Measurements from ENCODE around the gene MORC4. TPM values are rescaled to one million over a fixed set of nuclear protein-coding genes. Genes with fewer than 3 reads are reported as not detected.

MORC4 gene
- 10 to 100 TPM in 3 of 5 donors, 1 to 10 TPM in 2; 8.8 to 12.1 (median 10.2) TPM for total RNA-seq
- total RNA-seq (2013): 9.6 TPM
- 15.2 to 33.3 (median 20.3) reads per million in 29 experiments for total RNA-seq

DNA sequence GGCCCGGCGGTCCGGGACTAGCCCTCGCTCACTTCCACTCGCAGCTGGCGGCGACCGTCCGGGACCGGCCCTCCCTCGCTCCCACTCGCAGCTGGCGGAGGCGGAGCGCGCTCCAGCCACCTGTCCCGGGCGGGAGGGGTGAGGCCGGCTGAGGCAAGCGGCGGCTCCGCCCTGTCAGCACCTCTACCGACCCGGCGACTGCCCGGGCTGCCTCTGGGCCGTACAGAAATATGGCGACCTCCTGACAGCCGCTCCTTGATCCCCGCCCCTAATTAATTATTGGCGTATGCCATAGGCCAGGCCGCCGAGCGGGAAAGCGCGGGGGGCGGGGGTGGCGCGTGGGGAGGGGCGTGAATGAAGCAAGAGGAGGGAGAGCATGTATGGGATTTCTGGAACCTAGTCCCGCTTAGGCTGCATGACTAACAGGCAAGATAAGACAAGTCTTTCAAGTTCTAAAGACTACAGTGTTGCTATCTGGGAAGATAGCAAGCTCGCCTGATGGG is at the start of gene MORC4:
TSS of gene MORC4 (minus strand) at position 200 of the 503 bp plus-strand sequence. CDS start 243 bp downstream, outside the sequence.
- ATAC-seq (replicated peaks in 1 of 4): peak; percentile 78 to 80 (median 79)
- H3K9me3 ChIP-seq: no peaks in the 10 kb centered on the region
- peak within 1 kb of the TSS; percentile 48 to 67 for H3K4me3 ChIP-seq (ENCODE audit: control insufficient read depth in 1 of 2, extremely low read depth in 1 of 2, low read length in 1 of 2)
- H3K36me3 ChIP-seq (ENCODE audit: control insufficient read depth in 2 of 2, extremely low read depth in 1 of 2, insufficient read depth in 1 of 2, low read length in 1 of 2): no peaks in the 10 kb centered on the region
- Mint-ChIP-seq H3K4me1 (peaks cover 7 to 19% (median 11%) of the 10 kb centered on the region in 3 donors), H3K27me3 (peaks cover 0 to 19% of the 10 kb centered on the region in 2 donors), H3K36me3 (no peaks in the 10 kb centered on the region), H3K4me3 (peak within 1 kb of the TSS; percentile 69 to 86 (median 85)), H3K27ac (peak within 1 kb of the TSS; percentile 24 to 76), H3K9me3 (no peaks in the 10 kb centered on the region)
- H3K4me1 ChIP-seq (ENCODE audit: control insufficient read depth in 1 of 2, extremely low read depth in 1 of 2, insufficient read depth in 2 of 2, low read length in 2 of 2): no peaks in the 10 kb centered on the region
- H3K27ac ChIP-seq (ENCODE audit: low read length): no peak within 1 kb of the TSS
- POLR2A ChIA-PET: no interaction called here
- WGBS (ENCODE audit: insufficient coverage): 1% methylated on average over 15 of the region's 42 CpGs
- H3K27me3 ChIP-seq (replicated peaks in 1 of 2; ENCODE audit: control insufficient read depth in 2 of 2, extremely low read depth in 1 of 2, insufficient read depth in 2 of 2, low read length in 1 of 2): no peaks in the 10 kb centered on the region
- peak; percentile 6 to 64 (median 33) for DNase-seq
- CTCF ChIA-PET: no interaction called here

DNA sequence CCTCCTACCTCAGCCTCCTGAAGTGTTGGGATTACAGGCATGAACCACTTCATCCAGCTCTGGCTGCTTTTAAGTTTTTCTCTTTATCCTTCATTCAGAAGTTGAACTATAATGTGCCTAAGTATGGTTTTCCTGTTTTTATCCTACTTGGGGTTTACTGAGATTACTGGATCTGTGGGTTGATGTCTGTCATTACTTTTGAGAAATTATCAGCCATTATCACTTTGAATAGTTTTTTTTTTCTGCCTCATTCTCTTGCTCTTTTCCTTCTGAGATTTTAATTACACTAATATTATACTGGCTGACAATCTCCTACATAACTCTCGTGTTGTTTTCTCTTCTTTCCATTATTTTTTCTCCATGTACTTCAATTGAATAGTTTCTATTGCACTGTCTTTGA is 47.6 kb upstream of the MORC4 start:
- DNase-seq: no peak
- ChIA-PET POLR2A (no interaction called here), CTCF (no interaction called here)
- Mint-ChIP-seq H3K9me3 (no peaks in the 10 kb centered on the region), H3K27ac (no peak overlapping the region), H3K4me3 (no peak overlapping the region), H3K27me3 (peaks cover 6 to 17% of the 10 kb centered on the region in 2 donors), H3K36me3 (no peaks in the 10 kb centered on the region), H3K4me1 (no peaks in the 10 kb centered on the region)
- Histone ChIP-seq H3K36me3 (ENCODE audit: control insufficient read depth in 2 of 2, extremely low read depth in 1 of 2, insufficient read depth in 1 of 2, low read length in 1 of 2) (no peaks in the 10 kb centered on the region), H3K4me3 (ENCODE audit: control insufficient read depth in 1 of 2, extremely low read depth in 1 of 2, low read length in 1 of 2) (no peak overlapping the region), H3K27me3 (replicated peaks in 1 of 2; ENCODE audit: control insufficient read depth in 2 of 2, extremely low read depth in 1 of 2, insufficient read depth in 2 of 2, low read length in 1 of 2) (no peaks in the 10 kb centered on the region), H3K27ac (ENCODE audit: low read length) (no peak overlapping the region), H3K4me1 (ENCODE audit: control insufficient read depth in 1 of 2, extremely low read depth in 1 of 2, insufficient read depth in 2 of 2, low read length in 2 of 2) (no peaks in the 10 kb centered on the region), H3K9me3 (no peaks in the 10 kb centered on the region)
- ATAC-seq (replicated peaks in 1 of 4): no peak
- WGBS (ENCODE audit: insufficient coverage): no CpG with 5 or more reads among the region's 1 CpG

GRCh38 chrX:107029752-107030151 is 29.7 kb upstream of the MORC4 start:
- WGBS (ENCODE audit: insufficient coverage): no CpG with 5 or more reads among the region's 1 CpG

GRCh38 chrX:107025545-107025944 is 25.5 kb upstream of the MORC4 start:
- H3K36me3 Mint-ChIP-seq: no peaks in the 10 kb centered on the region
- Histone ChIP-seq H3K4me3 (ENCODE audit: control insufficient read depth in 1 of 2, extremely low read depth in 1 of 2, low read length in 1 of 2) (no peak overlapping the region), H3K9me3 (no peaks in the 10 kb centered on the region), H3K27ac (ENCODE audit: low read length) (no peak overlapping the region), H3K4me1 (ENCODE audit: control insufficient read depth in 1 of 2, extremely low read depth in 1 of 2, insufficient read depth in 2 of 2, low read length in 2 of 2) (no peaks in the 10 kb centered on the region), H3K27me3 (replicated peaks in 1 of 2; ENCODE audit: control insufficient read depth in 2 of 2, extremely low read depth in 1 of 2, insufficient read depth in 2 of 2, low read length in 1 of 2) (no peaks in the 10 kb centered on the region), H3K36me3 (ENCODE audit: control insufficient read depth in 2 of 2, extremely low read depth in 1 of 2, insufficient read depth in 1 of 2, low read length in 1 of 2) (no peaks in the 10 kb centered on the region)
- H3K9me3 Mint-ChIP-seq: no peaks in the 10 kb centered on the region
- H3K27ac Mint-ChIP-seq: no peak overlapping the region
- DNase-seq (peak in 1 of 35 experiments; percentile 27), ATAC-seq (replicated peaks in 1 of 4) (no peak)
- WGBS (ENCODE audit: insufficient coverage): 40% methylated on average over 1 of the region's 2 CpGs
- H3K4me3 Mint-ChIP-seq: no peak overlapping the region
- peaks cover 0 to 31% of the 10 kb centered on the region in 2 donors for H3K27me3 Mint-ChIP-seq
- H3K4me1 Mint-ChIP-seq: no peaks in the 10 kb centered on the region
- ChIA-PET CTCF (interaction anchor here in 1 of 2 donors (1.1 kb wide), 1 partner anchor 869 kb away, joined by 3 read pairs; no protein-coding TSS in a partner anchor), POLR2A (no interaction called here)

More at GRCh38 chrX:107029752-107030151, 29.7 kb upstream of the MORC4 start:
- Histone ChIP-seq H3K27ac (ENCODE audit: low read length) (no peak overlapping the region), H3K4me1 (ENCODE audit: control insufficient read depth in 1 of 2, extremely low read depth in 1 of 2, insufficient read depth in 2 of 2, low read length in 2 of 2) (no peaks in the 10 kb centered on the region), H3K27me3 (replicated peaks in 1 of 2; ENCODE audit: control insufficient read depth in 2 of 2, extremely low read depth in 1 of 2, insufficient read depth in 2 of 2, low read length in 1 of 2) (no peaks in the 10 kb centered on the region), H3K4me3 (ENCODE audit: control insufficient read depth in 1 of 2, extremely low read depth in 1 of 2, low read length in 1 of 2) (no peak overlapping the region), H3K9me3 (no peaks in the 10 kb centered on the region), H3K36me3 (ENCODE audit: control insufficient read depth in 2 of 2, extremely low read depth in 1 of 2, insufficient read depth in 1 of 2, low read length in 1 of 2) (no peaks in the 10 kb centered on the region)
- ATAC-seq (replicated peaks in 1 of 4) (no peak), DNase-seq (no peak)
- no peaks in the 10 kb centered on the region for H3K36me3 Mint-ChIP-seq
- POLR2A ChIA-PET: interaction anchor here in 1 of 2 donors (0.7 kb wide), 1 partner anchor 284 kb away, joined by 5 read pairs; no protein-coding TSS in a partner anchor
- no peaks in the 10 kb centered on the region for H3K4me1 Mint-ChIP-seq
- H3K9me3 Mint-ChIP-seq: no peaks in the 10 kb centered on the region
- peaks cover 3 to 35% of the 10 kb centered on the region in 2 donors for H3K27me3 Mint-ChIP-seq
- no peak overlapping the region for H3K4me3 Mint-ChIP-seq
- CTCF ChIA-PET: no interaction called here
- no peak overlapping the region for H3K27ac Mint-ChIP-seq

DNA sequence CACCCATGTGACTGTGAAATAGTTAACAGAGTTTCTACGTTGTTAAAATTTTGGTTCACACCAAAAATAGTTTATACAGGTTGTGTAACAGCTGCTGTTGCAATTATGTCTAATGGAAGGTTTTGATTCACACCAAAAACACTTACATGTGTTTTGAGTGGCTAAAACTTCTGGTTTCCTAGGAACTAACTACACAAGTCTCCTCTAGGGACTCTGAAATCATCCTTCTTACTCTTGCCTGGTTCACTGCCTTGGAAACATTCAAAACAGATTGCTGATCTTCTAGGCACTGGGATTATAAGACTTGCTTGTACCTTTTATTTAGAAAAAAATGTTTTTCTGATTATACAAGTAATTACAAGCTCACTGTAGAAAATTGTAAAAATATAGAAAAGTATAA is 14.9 kb upstream of the MORC4 start:
- H3K4me3 Mint-ChIP-seq: no peak overlapping the region
- DNase-seq (no peak), ATAC-seq (replicated peaks in 1 of 4) (no peak)
- no CpG with 5 or more reads among the region's 1 CpG for WGBS (ENCODE audit: insufficient coverage)
- no peaks in the 10 kb centered on the region for H3K4me1 ChIP-seq (ENCODE audit: control insufficient read depth in 1 of 2, extremely low read depth in 1 of 2, insufficient read depth in 2 of 2, low read length in 2 of 2)
- POLR2A ChIA-PET: no interaction called here
- CTCF ChIA-PET: no interaction called here
- no peak overlapping the region for H3K27ac ChIP-seq (ENCODE audit: low read length)
- H3K9me3 Mint-ChIP-seq: no peaks in the 10 kb centered on the region
- no peaks in the 10 kb centered on the region for H3K36me3 Mint-ChIP-seq
- H3K4me1 Mint-ChIP-seq: no peaks in the 10 kb centered on the region
- H3K27ac Mint-ChIP-seq: no peak overlapping the region
- no peak overlapping the region for H3K4me3 ChIP-seq (ENCODE audit: control insufficient read depth in 1 of 2, extremely low read depth in 1 of 2, low read length in 1 of 2)
- peaks cover 0 to 6% of the 10 kb centered on the region in 2 donors for H3K27me3 Mint-ChIP-seq
- H3K27me3 ChIP-seq (replicated peaks in 1 of 2; ENCODE audit: control insufficient read depth in 2 of 2, extremely low read depth in 1 of 2, insufficient read depth in 2 of 2, low read length in 1 of 2): no peaks in the 10 kb centered on the region
- no peaks in the 10 kb centered on the region for H3K36me3 ChIP-seq (ENCODE audit: control insufficient read depth in 2 of 2, extremely low read depth in 1 of 2, insufficient read depth in 1 of 2, low read length in 1 of 2)
- H3K9me3 ChIP-seq: no peaks in the 10 kb centered on the region

DNA sequence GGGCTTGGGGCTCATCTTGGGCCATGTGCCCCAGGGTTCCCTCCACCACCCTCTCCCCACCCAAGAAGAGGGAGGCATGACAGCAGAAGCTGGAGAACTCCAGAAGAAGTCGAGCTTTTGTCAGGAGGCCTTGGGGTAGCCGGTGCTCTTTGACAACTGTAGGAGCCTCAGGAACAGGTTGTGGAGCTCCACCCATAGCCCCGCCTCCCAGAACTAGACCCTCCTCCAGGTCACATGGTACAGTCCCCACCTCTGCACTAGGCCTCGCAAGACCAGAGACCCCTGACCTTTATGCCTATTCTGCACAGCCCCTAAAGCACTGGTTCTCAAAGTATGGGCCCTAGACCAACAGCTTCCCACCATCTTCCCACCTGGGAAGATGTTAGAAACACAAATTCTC is 8.0 kb upstream of the MORC4 start:
- Histone ChIP-seq H3K27me3 (replicated peaks in 1 of 2; ENCODE audit: control insufficient read depth in 2 of 2, extremely low read depth in 1 of 2, insufficient read depth in 2 of 2, low read length in 1 of 2) (no peaks in the 10 kb centered on the region), H3K27ac (ENCODE audit: low read length) (no peak overlapping the region), H3K4me1 (ENCODE audit: control insufficient read depth in 1 of 2, extremely low read depth in 1 of 2, insufficient read depth in 2 of 2, low read length in 2 of 2) (no peaks in the 10 kb centered on the region), H3K9me3 (no peaks in the 10 kb centered on the region), H3K4me3 (ENCODE audit: control insufficient read depth in 1 of 2, extremely low read depth in 1 of 2, low read length in 1 of 2) (no peak overlapping the region), H3K36me3 (ENCODE audit: control insufficient read depth in 2 of 2, extremely low read depth in 1 of 2, insufficient read depth in 1 of 2, low read length in 1 of 2) (no peaks in the 10 kb centered on the region)
- H3K4me1 Mint-ChIP-seq: no peaks in the 10 kb centered on the region
- POLR2A ChIA-PET: no interaction called here
- CTCF ChIA-PET: no interaction called here
- DNase-seq (no peak), ATAC-seq (replicated peaks in 1 of 4) (no peak)
- H3K9me3 Mint-ChIP-seq: no peaks in the 10 kb centered on the region
- H3K27ac Mint-ChIP-seq: no peak overlapping the region
- peaks cover 0 to 15% of the 10 kb centered on the region in 2 donors for H3K27me3 Mint-ChIP-seq
- WGBS (ENCODE audit: insufficient coverage): 100% methylated on average over 2 of the region's 4 CpGs
- H3K36me3 Mint-ChIP-seq: no peaks in the 10 kb centered on the region
- no peak overlapping the region for H3K4me3 Mint-ChIP-seq
